ENCODE results near the gene KATNAL2.

Gene KATNAL2

GRCh38 chr18:46909497-46909896 lies 7.9 kb upstream of the KATNAL2 start:
- DNase-seq (ENCODE audit: low spot score in 2 of 2): no peak
- peaks cover 7% of the 10 kb centered on the region for H3K36me3 ChIP-seq (replicated peaks)
- no peak overlapping the region for H3K4me3 ChIP-seq
- H3K9me3 ChIP-seq: peaks cover 4% of the 10 kb centered on the region
- in situ Hi-C loops (cut with MboI; ENCODE audit: low sequenced_read_pairs): no loop called here
- H3K4me1 ChIP-seq: peaks cover 34% of the 10 kb centered on the region
- H3K27me3 ChIP-seq (ENCODE audit: low read depth): no peaks in the 10 kb centered on the region

GRCh38 chr18:46910856-46911255 lies 6.5 kb upstream of the KATNAL2 start:
- Histone ChIP-seq H3K27me3 (ENCODE audit: low read depth) (no peaks in the 10 kb centered on the region), H3K4me3 (no peak overlapping the region), H3K4me1 (peaks cover 45% of the 10 kb centered on the region), H3K9me3 (peaks cover 4% of the 10 kb centered on the region), H3K36me3 (replicated peaks) (peaks cover 7% of the 10 kb centered on the region)
- DNase-seq (ENCODE audit: low spot score in 2 of 2): peak; percentile 30 to 50
- in situ Hi-C loops (cut with MboI; ENCODE audit: low sequenced_read_pairs): no loop called here

GRCh38 chr18:46915800-46916550 lies 1.4 kb upstream of the KATNAL2 start:
- no peaks in the 10 kb centered on the region for H3K27me3 ChIP-seq (ENCODE audit: low read depth)
- in situ Hi-C loops (cut with MboI; ENCODE audit: low sequenced_read_pairs): no loop called here
- peak overlapping the region; percentile 59 for H3K4me3 ChIP-seq
- peaks cover 41% of the 10 kb centered on the region for H3K4me1 ChIP-seq
- no peaks in the 10 kb centered on the region for H3K36me3 ChIP-seq (replicated peaks)
- peak in 1 of 2 experiments; percentile 17 for DNase-seq (ENCODE audit: low spot score in 2 of 2)
- H3K9me3 ChIP-seq: no peaks in the 10 kb centered on the region; the same call in 1 of the 2 replicates

- DNase-seq (ENCODE audit: low spot score in 2 of 2): peak; percentile 29 to 37
- peaks cover 36% of the 10 kb centered on the region for H3K4me1 ChIP-seq
- no peaks in the 10 kb centered on the region for H3K36me3 ChIP-seq (replicated peaks)
- H3K4me3 ChIP-seq: peak overlapping the region; percentile 59
- no peaks in the 10 kb centered on the region; the same call in 1 of the 2 replicates for H3K9me3 ChIP-seq
- H3K27me3 ChIP-seq (ENCODE audit: low read depth): no peaks in the 10 kb centered on the region
- in situ Hi-C loops (cut with MboI; ENCODE audit: low sequenced_read_pairs): no loop called here
These were observed 773 bp upstream of the KATNAL2 start for GRCh38 chr18:46916551-46917107.

GRCh38 chr18:46917803-46918600 lies 600 bp downstream of the KATNAL2 start:
- in situ Hi-C loops (cut with MboI; ENCODE audit: low sequenced_read_pairs): no loop called here
- DNase-seq (ENCODE audit: low spot score in 2 of 2): peak; percentile 39 to 50
- H3K36me3 ChIP-seq (replicated peaks): no peaks in the 10 kb centered on the region
- no peaks in the 10 kb centered on the region for H3K9me3 ChIP-seq
- no peaks in the 10 kb centered on the region for H3K27me3 ChIP-seq (ENCODE audit: low read depth)
- peak overlapping the region; percentile 61 for H3K4me3 ChIP-seq
- peaks cover 27% of the 10 kb centered on the region for H3K4me1 ChIP-seq

GRCh38 chr18:46920067-46920466 lies 2.7 kb downstream of the KATNAL2 start:
- H3K27me3 ChIP-seq (ENCODE audit: low read depth): no peaks in the 10 kb centered on the region
- in situ Hi-C loops (cut with MboI; ENCODE audit: low sequenced_read_pairs): no loop called here
- peaks cover 13% of the 10 kb centered on the region for H3K4me1 ChIP-seq
- H3K36me3 ChIP-seq (replicated peaks): no peaks in the 10 kb centered on the region
- no peaks in the 10 kb centered on the region for H3K9me3 ChIP-seq
- no peak overlapping the region for H3K4me3 ChIP-seq
- DNase-seq (ENCODE audit: low spot score in 2 of 2): no peak

GRCh38 chr18:46920653-46921052 lies 3.3 kb downstream of the KATNAL2 start:
- Histone ChIP-seq H3K4me3 (no peak overlapping the region), H3K4me1 (peaks cover 7% of the 10 kb centered on the region), H3K9me3 (no peaks in the 10 kb centered on the region), H3K27me3 (ENCODE audit: low read depth) (no peaks in the 10 kb centered on the region), H3K36me3 (replicated peaks) (no peaks in the 10 kb centered on the region)
- in situ Hi-C loops (cut with MboI; ENCODE audit: low sequenced_read_pairs): no loop called here
- no peak for DNase-seq (ENCODE audit: low spot score in 2 of 2)

GRCh38 chr18:46939337-46939963 lies 22.0 kb downstream of the KATNAL2 start:
- peaks cover 21% of the 10 kb centered on the region for H3K4me1 ChIP-seq
- H3K36me3 ChIP-seq (replicated peaks): no peaks in the 10 kb centered on the region
- no peaks in the 10 kb centered on the region for H3K27me3 ChIP-seq (ENCODE audit: low read depth)
- H3K9me3 ChIP-seq: no peaks in the 10 kb centered on the region
- H3K4me3 ChIP-seq: no peak overlapping the region
- in situ Hi-C loops (cut with MboI; ENCODE audit: low sequenced_read_pairs): no loop called here
- peak; percentile 63 to 96 for DNase-seq (ENCODE audit: low spot score in 2 of 2)

GRCh38 chr18:46939998-46940571 lies 22.7 kb downstream of the KATNAL2 start:
- Histone ChIP-seq H3K9me3 (no peaks in the 10 kb centered on the region), H3K27me3 (ENCODE audit: low read depth) (no peaks in the 10 kb centered on the region), H3K4me3 (no peak overlapping the region), H3K36me3 (replicated peaks) (no peaks in the 10 kb centered on the region), H3K4me1 (peaks cover 21% of the 10 kb centered on the region)
- peak in 1 of 2 experiments; percentile 52 for DNase-seq (ENCODE audit: low spot score in 2 of 2)
- in situ Hi-C loops (cut with MboI; ENCODE audit: low sequenced_read_pairs): no loop called here

GRCh38 chr18:46942646-46943045 lies 25.2 kb downstream of the KATNAL2 start:
- in situ Hi-C loops (cut with MboI; ENCODE audit: low sequenced_read_pairs): no loop called here
- no peaks in the 10 kb centered on the region for H3K27me3 ChIP-seq (ENCODE audit: low read depth)

GRCh38 chr18:46946656-46947282 lies 29.4 kb downstream of the KATNAL2 start:
- no peaks in the 10 kb centered on the region for H3K27me3 ChIP-seq (ENCODE audit: low read depth)
- no peaks in the 10 kb centered on the region for H3K9me3 ChIP-seq
- H3K4me1 ChIP-seq: no peaks in the 10 kb centered on the region
- no peaks in the 10 kb centered on the region for H3K36me3 ChIP-seq (replicated peaks)
- in situ Hi-C loops (cut with MboI; ENCODE audit: low sequenced_read_pairs): no loop called here
- no peak for DNase-seq (ENCODE audit: low spot score in 2 of 2)
- no peak overlapping the region for H3K4me3 ChIP-seq

More at GRCh38 chr18:46942646-46943045, 25.2 kb downstream of the KATNAL2 start:
- Histone ChIP-seq H3K36me3 (replicated peaks) (no peaks in the 10 kb centered on the region), H3K9me3 (no peaks in the 10 kb centered on the region), H3K4me1 (peaks cover 21% of the 10 kb centered on the region), H3K4me3 (no peak overlapping the region)
- DNase-seq (ENCODE audit: low spot score in 2 of 2): no peak

- no peak for DNase-seq (ENCODE audit: low spot score in 2 of 2)
- no peaks in the 10 kb centered on the region for H3K27me3 ChIP-seq (ENCODE audit: low read depth)
- in situ Hi-C loops (cut with MboI; ENCODE audit: low sequenced_read_pairs): no loop called here
- H3K36me3 ChIP-seq (replicated peaks): no peaks in the 10 kb centered on the region
- no peaks in the 10 kb centered on the region for H3K4me1 ChIP-seq
- H3K4me3 ChIP-seq: no peak overlapping the region
- H3K9me3 ChIP-seq: no peaks in the 10 kb centered on the region
These were observed 32.8 kb downstream of the KATNAL2 start for GRCh38 chr18:46950064-46950656.

- no peak for DNase-seq (ENCODE audit: low spot score in 2 of 2)
- in situ Hi-C loops (cut with MboI; ENCODE audit: low sequenced_read_pairs): no loop called here
- Histone ChIP-seq H3K36me3 (replicated peaks) (no peaks in the 10 kb centered on the region), H3K9me3 (no peaks in the 10 kb centered on the region), H3K27me3 (ENCODE audit: low read depth) (no peaks in the 10 kb centered on the region), H3K4me3 (no peak overlapping the region), H3K4me1 (no peaks in the 10 kb centered on the region)
These were observed 35.8 kb downstream of the KATNAL2 start for GRCh38 chr18:46953195-46953594.

Measured in HAP-1 (cell line).